HepG2 (cell line): ENCODE measurements around the gene RTEL1. TPM values are rescaled to one million over a fixed set of nuclear protein-coding genes. Genes with fewer than 3 reads are reported as not detected.

Experiments
- BRCA1 ChIP-seq: sonication (generic); formaldehyde crosslinking; IDR thresholded peaks from 2 replicates; pipeline ENCODE4 v1.4.0; 2020; ENCODE audit warnings: missing genetic modification reagents
- MIER3 ChIP-seq: IDR thresholded peaks from 2 replicates; pipeline ENCODE4 v1.6.1; 2016; ENCODE audit warnings: missing compliant biosample characterization, borderline replicate concordance
- NFE2L1 ChIP-seq: sonication (generic); formaldehyde crosslinking; IDR thresholded peaks from 2 replicates; pipeline ENCODE4 v1.4.0; 2020; ENCODE audit warnings: missing genetic modification reagents, mild to moderate bottlenecking, borderline replicate concordance
- RFXAP ChIP-seq: sonication (generic); formaldehyde crosslinking; IDR thresholded peaks from 2 replicates; pipeline ENCODE4 v1.4.0; 2020; ENCODE audit warnings: missing genetic modification reagents, borderline replicate concordance
- SIN3B ChIP-seq: fragments of 150-350 bp; IDR thresholded peaks from 2 replicates; pipeline ENCODE4 v1.6.1; 2014; ENCODE audit warnings: low read length
- ZBTB40 ChIP-seq, 2 experiments: fragments of 450-650 bp in 1 of 2; sonication (generic) in 1 of 2; formaldehyde crosslinking in 1 of 2; IDR thresholded peaks; 2 replicates each; pipeline versions ENCODE4 v1.6.1 to v1.8.0; 2016 to 2022; ENCODE audit warnings: antibody characterized with exemption in 1 of 2, mild to moderate bottlenecking in 1 of 2, missing genetic modification reagents in 1 of 2
- ZNF33A ChIP-seq: sonication (generic); formaldehyde crosslinking; IDR thresholded peaks from 2 replicates; pipeline ENCODE4 v1.5.1; 2020; ENCODE audit warnings: missing genetic modification reagents, mild to moderate bottlenecking, moderate library complexity, borderline replicate concordance
- ZNF646 ChIP-seq: sonication (generic); formaldehyde crosslinking; IDR thresholded peaks from 2 replicates; pipeline ENCODE4 v1.9.0; 2021; ENCODE audit warnings: mild to moderate bottlenecking, missing genetic modification reagents
- ZNF713 ChIP-seq: sonication (generic); formaldehyde crosslinking; IDR thresholded peaks from 2 replicates; pipeline ENCODE4 v1.4.0; 2020; ENCODE audit warnings: mild to moderate bottlenecking, missing genetic modification reagents
- polyA plus RNA-seq, 8 experiments: library from polyadenylated mRNA; depleted of rRNA in 3 of 8; stranded (reverse) in 7 of 8; unstranded in 1 of 8; fragments of >200 nt; fragmentation: Illumina TruSeq in 4 of 8; extraction: Trizol in 4 of 8; gene quantifications; 2 replicates each; pipeline versions ENCODE4 v1.2.1 to v1.2.3, GENCODE V29; 2011 to 2016; ENCODE audit warnings: low read depth in 4 of 8, missing spikeins in 1 of 8, mixed read lengths in 1 of 8; ENCODE audit not compliant: insufficient read depth in 1 of 8
- total RNA-seq, 5 experiments: library from RNA; depleted of rRNA; stranded (reverse); fragments of >200 nt; fragmentation: Illumina TruSeq; extraction: Trizol; gene quantifications; 2 replicates each; pipeline ENCODE4 v1.2.3, GENCODE V29; 2016; ENCODE audit warnings: low read depth in 1 of 5

Gene RTEL1
- total and polyA plus RNA-seq, 2 of the 13 experiments (the other 11 are each of a cell fraction or from before 2014, with no cell fraction given): 21.8 to 36.4 TPM

GRCh38 chr20:63740627-63741353 is 82.7 kb downstream of the RTEL1 start (continued):
- TF ChIP-seq ZNF646 (CRISPR knock-in tag) (no peak), RFXAP (peak; percentile 96), ZBTB40 (IDR thresholded peaks at IDR 0.05) (no peak), ZBTB40 (CRISPR knock-in tag; IDR thresholded peaks at IDR 0.05) (peak; percentile 95), MIER3 (peak; percentile 96; the same call in 1 of the 2 replicates), NFE2L1 (peak; percentile 55; the same call in 1 of the 2 replicates), ZNF713 (CRISPR knock-in tag) (0 out of 2 replicates have a peak, but pooled peaks have one; percentile 64), BRCA1 (peak; percentile 96), ZNF33A (CRISPR knock-in tag) (no peak), SIN3B (peak; percentile 60; the same call in 1 of the 2 replicates)
